SK-N-SH (cell line): ENCODE measurements around the gene SH3PXD2B. TPM values are rescaled to one million over a fixed set of nuclear protein-coding genes. Genes with fewer than 3 reads are reported as not detected.

Source experiments
- CTCF ChIA-PET: fragments of 300-600, 350-600 bp; formaldehyde crosslinking; extraction: SDS; loops from one replicate; lab custom pipeline; 2021; lab: Yijun Ruan, JAX
- POLR2A ChIA-PET: fragments of 350-600 bp; sonication (Branson Sonifier 250); formaldehyde crosslinking; extraction: SDS; loops from one replicate; lab custom pipeline; 2020; ENCODE audit warnings: antibody characterized with exemption, inconsistent platforms; lab: Yijun Ruan, JAX
- DNase-seq: peaks from one replicate; pipeline ENCODE4 v3.0.0; 2012
- H2AFZ ChIP-seq: fragments of 200-600 bp; sonication (generic); 2 replicates; pipeline ENCODE4 v1.8.1; 2016; ENCODE audit warnings: antibody characterized with exemption, mild to moderate bottlenecking, low read depth
- H3F3A ChIP-seq: fragments of 200-600 bp; sonication (generic); replicated peaks from 2 replicates; pipeline ENCODE3; 2016; ENCODE audit warnings: antibody characterized with exemption, mild to moderate bottlenecking; ENCODE audit not compliant: insufficient read depth
- H3K27ac ChIP-seq, 2 experiments: fragments of 200-500 bp in 1 of 2; fragments of 200-600 bp in 1 of 2; sonication (Bioruptor generic) in 1 of 2; sonication (generic), shearing (Covaris generic) in 1 of 2; 2 replicates each; pipeline versions ENCODE4 v1.5.1 to v1.6.1; 2014 to 2016; ENCODE audit warnings: low read depth in 2 of 2, inconsistent platforms in 1 of 2, low read length in 1 of 2, mild to moderate bottlenecking in 1 of 2, mixed read lengths in 1 of 2
- H3K27me3 ChIP-seq: fragments of 200-600 bp; sonication (generic), shearing (Covaris generic); 2 replicates; pipeline ENCODE4 v1.6.1; 2016; ENCODE audit warnings: mixed run types; ENCODE audit not compliant: insufficient read depth
- H3K36me3 ChIP-seq, 2 experiments: fragments of 200-500 bp in 1 of 2; fragments of 200-600 bp in 1 of 2; sonication (Bioruptor generic) in 1 of 2; sonication (generic) in 1 of 2; replicated peaks in 1 of 2; 2 replicates each; pipeline versions ENCODE3 to v1.5.1; 2014 to 2016; ENCODE audit warnings: low read length in 1 of 2, mild to moderate bottlenecking in 1 of 2; ENCODE audit not compliant: insufficient read depth in 2 of 2, control insufficient read depth in 1 of 2
- H3K4me1 ChIP-seq, 2 experiments: fragments of 200-500 bp in 1 of 2; fragments of 200-600 bp in 1 of 2; sonication (Bioruptor generic) in 1 of 2; sonication (generic), shearing (Covaris generic) in 1 of 2; 2 replicates each; pipeline versions ENCODE4 v1.5.1 to v1.6.1; 2014 to 2016; ENCODE audit warnings: low read depth in 1 of 2, low read length in 1 of 2, mixed run types in 1 of 2; ENCODE audit not compliant: insufficient read depth in 2 of 2, control insufficient read depth in 1 of 2
- H3K4me2 ChIP-seq: fragments of 200-600 bp; sonication (generic), shearing (Covaris generic); 2 replicates; pipeline ENCODE4 v1.6.1; 2017; ENCODE audit warnings: mixed run types
- H3K4me3 ChIP-seq, 2 experiments: fragments of 200-500 bp in 1 of 2; fragments of 200-600 bp in 1 of 2; sonication (Bioruptor generic) in 1 of 2; sonication (generic), shearing (Covaris generic) in 1 of 2; 2 replicates each; pipeline versions ENCODE4 v1.5.1 to v1.8.1; 2014 to 2016; ENCODE audit warnings: low read depth in 2 of 2, inconsistent platforms in 1 of 2, low read length in 1 of 2, mild to moderate bottlenecking in 1 of 2, mixed read lengths in 1 of 2, moderate library complexity in 1 of 2
- H3K79me2 ChIP-seq: fragments of 200-600 bp; sonication (generic); 2 replicates; pipeline ENCODE4 v1.8.1; 2017; ENCODE audit warnings: mild to moderate bottlenecking; ENCODE audit not compliant: insufficient read depth
- H3K9ac ChIP-seq: fragments of 200-600 bp; sonication (generic); 2 replicates; pipeline ENCODE4 v1.6.1; 2017; ENCODE audit warnings: mixed run types
- H3K9me2 ChIP-seq: fragments of 200-600 bp; sonication (generic); 2 replicates; pipeline ENCODE4 v1.6.1; 2017; ENCODE audit warnings: mixed run types
- H3K9me3 ChIP-seq: fragments of 200-600 bp; sonication (generic); 2 replicates; pipeline ENCODE4 v1.6.1; 2017; ENCODE audit warnings: mixed run types, mild to moderate bottlenecking, moderate library complexity
- H4K20me1 ChIP-seq: fragments of 200-600 bp; sonication (generic); 2 replicates; pipeline ENCODE4 v1.6.1; 2017; ENCODE audit warnings: mild to moderate bottlenecking, mixed run types; ENCODE audit not compliant: insufficient read depth
- CHD2 ChIP-seq: fragments of 150-350 bp; IDR thresholded peaks from 2 replicates; pipeline ENCODE4 v1.6.1; 2018; ENCODE audit warnings: low read length; ENCODE audit not compliant: partially characterized antibody
- EZH2phosphoT487 ChIP-seq: fragments of 200-600 bp; sonication (generic); IDR thresholded peaks from 2 replicates; pipeline ENCODE4 v1.6.1; 2017; ENCODE audit warnings: low read depth, mixed run types, mild to moderate bottlenecking, antibody characterized with exemption, moderate library complexity, borderline replicate concordance
- NRF1 ChIP-seq: IDR thresholded peaks from 2 replicates; pipeline ENCODE4 v1.6.1; 2012; ENCODE audit warnings: low read depth, mild to moderate bottlenecking, low read length
- RCOR1 ChIP-seq: fragments of 150-350 bp; IDR thresholded peaks from 2 replicates; pipeline ENCODE4 v1.6.1; 2017; ENCODE audit warnings: antibody characterized with exemption, low read length
- SIN3A ChIP-seq: IDR thresholded peaks from 2 replicates; pipeline ENCODE4 v1.6.1; 2012; ENCODE audit warnings: low read depth, mild to moderate bottlenecking, low read length, moderate library complexity, borderline replicate concordance
- TAF1 ChIP-seq: IDR thresholded peaks from 2 replicates; pipeline ENCODE4 v1.6.1; 2012; ENCODE audit warnings: low read depth, mild to moderate bottlenecking, low read length, moderate library complexity, borderline replicate concordance
- TCF12 ChIP-seq: IDR thresholded peaks from 2 replicates; pipeline ENCODE4 v1.4.0; 2012
- YY1 ChIP-seq: IDR thresholded peaks from 2 replicates; pipeline ENCODE4 v1.4.0; 2012; ENCODE audit warnings: low read depth, mild to moderate bottlenecking
- WGBS: methylation state at CpG from one replicate; pipeline ENCODE4 v1.1.6; 2017; ENCODE audit warnings: low lambda C conversion rate; 5-methylcytosine and 5-hydroxymethylcytosine counted together
- polyA plus RNA-seq, 3 experiments: library from polyadenylated mRNA; depleted of rRNA; stranded (reverse); fragments of >200 nt; gene quantifications; 2 replicates each; pipeline ENCODE4 v1.2.3, GENCODE V29; 2012
- TF ChIP-seq, protein P1 (sequence below): fragments of 200-600 bp; sonication (generic); IDR thresholded peaks from 2 replicates; pipeline ENCODE4 v1.6.1; 2017; ENCODE audit warnings: antibody characterized with exemption, mild to moderate bottlenecking, moderate library complexity
- TF ChIP-seq, protein P2 (sequence below): fragments of 150-350 bp; IDR thresholded peaks from 2 replicates; pipeline ENCODE4 v1.6.1; 2017; ENCODE audit warnings: antibody characterized with exemption, low read length, low read depth, borderline replicate concordance
- TF ChIP-seq, protein P3 (sequence below): IDR thresholded peaks from 2 replicates; pipeline ENCODE4 v1.4.0; 2012; ENCODE audit warnings: low read depth
- TF ChIP-seq, protein P4 (sequence below): IDR thresholded peaks from 2 replicates; pipeline ENCODE4 v1.4.0; 2012; ENCODE audit warnings: low read depth, borderline replicate concordance
- TF ChIP-seq, protein P5 (sequence below): IDR thresholded peaks from 2 replicates; pipeline ENCODE4; 2012
- TF ChIP-seq, protein P6 (sequence below): fragments of 150-350 bp; IDR thresholded peaks from 2 replicates; pipeline ENCODE4 v1.6.1; 2016; ENCODE audit warnings: mild to moderate bottlenecking, low read depth, low read length

SH3PXD2B gene
- polyA plus RNA-seq, 1 of the 3 experiments (the other 2 are of a cell fraction), result 15.0 TPM

DNA sequence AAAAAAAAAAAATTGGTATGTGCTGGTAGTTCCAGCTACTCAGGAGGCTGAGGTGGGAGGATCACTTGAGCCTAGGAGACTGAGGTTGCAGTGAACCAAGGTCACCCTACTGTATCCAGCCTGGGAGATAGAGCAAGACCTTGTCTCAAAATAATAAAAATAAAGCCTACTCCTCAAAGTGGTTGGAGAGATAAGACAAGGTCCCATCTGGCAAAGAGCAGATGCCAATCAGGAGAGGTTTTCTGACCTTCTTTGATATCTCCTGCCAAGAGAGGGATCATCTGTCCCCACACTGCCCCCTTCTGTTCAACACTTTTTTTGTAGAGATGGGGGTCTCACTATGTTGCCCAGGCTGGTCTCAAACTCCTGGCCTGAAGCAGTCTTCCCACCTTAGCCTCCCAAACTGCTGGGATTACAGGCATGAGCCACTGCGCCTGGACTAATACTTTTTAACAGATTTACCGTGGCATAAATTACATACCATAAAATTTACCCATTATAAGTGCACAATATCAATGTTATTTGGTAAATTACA is 64.7 kb downstream of the SH3PXD2B start:
- Histone ChIP-seq H3K79me2 (peaks cover 4% of the 10 kb centered on the region; the same call in 1 of the 2 replicates), H3K9me2 (no peaks in the 10 kb centered on the region), H2AFZ (no peak overlapping the region), H3K27me3 (no peaks in the 10 kb centered on the region), H3K9me3 (no peaks in the 10 kb centered on the region), H3K9ac (no peak overlapping the region), H3K4me3 (no peak overlapping the region), H4K20me1 (no peaks in the 10 kb centered on the region), H3K27ac (no peak overlapping the region), H3K36me3 (peaks cover 48 to 69% of the 10 kb centered on the region in 2 experiments), H3K4me2 (no peak overlapping the region), H3K4me1 (no peaks in the 10 kb centered on the region), H3F3A (peaks cover 4% of the 10 kb centered on the region)
- WGBS, result 70% methylated on average over 2 of the region's 2 CpGs
- ChIA-PET CTCF (no interaction called here), POLR2A (no interaction called here)
- no peak for DNase-seq
- TF ChIP-seq, protein P1, sequence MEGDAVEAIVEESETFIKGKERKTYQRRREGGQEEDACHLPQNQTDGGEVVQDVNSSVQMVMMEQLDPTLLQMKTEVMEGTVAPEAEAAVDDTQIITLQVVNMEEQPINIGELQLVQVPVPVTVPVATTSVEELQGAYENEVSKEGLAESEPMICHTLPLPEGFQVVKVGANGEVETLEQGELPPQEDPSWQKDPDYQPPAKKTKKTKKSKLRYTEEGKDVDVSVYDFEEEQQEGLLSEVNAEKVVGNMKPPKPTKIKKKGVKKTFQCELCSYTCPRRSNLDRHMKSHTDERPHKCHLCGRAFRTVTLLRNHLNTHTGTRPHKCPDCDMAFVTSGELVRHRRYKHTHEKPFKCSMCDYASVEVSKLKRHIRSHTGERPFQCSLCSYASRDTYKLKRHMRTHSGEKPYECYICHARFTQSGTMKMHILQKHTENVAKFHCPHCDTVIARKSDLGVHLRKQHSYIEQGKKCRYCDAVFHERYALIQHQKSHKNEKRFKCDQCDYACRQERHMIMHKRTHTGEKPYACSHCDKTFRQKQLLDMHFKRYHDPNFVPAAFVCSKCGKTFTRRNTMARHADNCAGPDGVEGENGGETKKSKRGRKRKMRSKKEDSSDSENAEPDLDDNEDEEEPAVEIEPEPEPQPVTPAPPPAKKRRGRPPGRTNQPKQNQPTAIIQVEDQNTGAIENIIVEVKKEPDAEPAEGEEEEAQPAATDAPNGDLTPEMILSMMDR, result peak; percentile 37
- no peak for TF ChIP-seq EZH2phosphoT487

DNA sequence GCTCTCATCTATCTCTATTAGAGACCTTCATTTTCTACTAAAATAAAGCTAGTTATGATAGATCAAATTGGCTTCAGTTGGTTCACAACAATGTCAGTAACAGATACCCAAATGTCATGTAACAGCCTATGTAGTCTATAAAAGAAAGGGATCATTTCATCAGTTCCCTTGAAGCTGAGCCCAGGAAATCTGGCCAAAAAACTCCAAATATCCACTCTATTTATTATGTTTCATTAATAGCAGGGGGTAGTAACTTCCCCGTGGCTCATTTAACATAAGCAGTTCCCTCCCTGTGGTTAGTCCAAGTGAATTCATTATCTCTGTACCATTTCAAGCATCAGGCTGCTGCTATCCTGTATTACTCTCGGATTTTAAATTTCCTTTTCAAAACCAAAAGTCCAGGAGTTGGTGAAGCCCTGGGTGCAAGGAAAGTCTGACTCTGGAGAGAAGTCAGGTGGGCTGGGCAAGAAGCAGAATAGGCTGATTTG is 66.0 kb downstream of the SH3PXD2B start:
- 93% methylated on average over 2 of the region's 2 CpGs for WGBS
- Histone ChIP-seq H3K79me2 (peaks cover 8% of the 10 kb centered on the region; the same call in 1 of the 2 replicates), H3K27ac (no peak overlapping the region), H4K20me1 (peaks cover 13% of the 10 kb centered on the region), H3K4me2 (no peak overlapping the region), H3F3A (peaks cover 10% of the 10 kb centered on the region), H3K36me3 (peaks cover 44 to 69% of the 10 kb centered on the region in 2 experiments), H3K9me3 (no peaks in the 10 kb centered on the region), H3K4me3 (no peak overlapping the region), H3K9ac (no peak overlapping the region), H3K27me3 (no peaks in the 10 kb centered on the region), H2AFZ (no peak overlapping the region), H3K4me1 (peaks cover 0 to 5% of the 10 kb centered on the region in 2 experiments; a peak in 1 of 4 replicates), H3K9me2 (no peaks in the 10 kb centered on the region)
- no peak for DNase-seq
- POLR2A ChIA-PET, result no interaction called here
- no peak for TF ChIP-seq RCOR1
- TF ChIP-seq, protein P2, sequence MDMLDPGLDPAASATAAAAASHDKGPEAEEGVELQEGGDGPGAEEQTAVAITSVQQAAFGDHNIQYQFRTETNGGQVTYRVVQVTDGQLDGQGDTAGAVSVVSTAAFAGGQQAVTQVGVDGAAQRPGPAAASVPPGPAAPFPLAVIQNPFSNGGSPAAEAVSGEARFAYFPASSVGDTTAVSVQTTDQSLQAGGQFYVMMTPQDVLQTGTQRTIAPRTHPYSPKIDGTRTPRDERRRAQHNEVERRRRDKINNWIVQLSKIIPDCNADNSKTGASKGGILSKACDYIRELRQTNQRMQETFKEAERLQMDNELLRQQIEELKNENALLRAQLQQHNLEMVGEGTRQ, result no peak
- TF ChIP-seq SIN3A, result no peak
- no peak for TF ChIP-seq TAF1
- TF ChIP-seq, protein P3, sequence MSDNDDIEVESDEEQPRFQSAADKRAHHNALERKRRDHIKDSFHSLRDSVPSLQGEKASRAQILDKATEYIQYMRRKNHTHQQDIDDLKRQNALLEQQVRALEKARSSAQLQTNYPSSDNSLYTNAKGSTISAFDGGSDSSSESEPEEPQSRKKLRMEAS, result no peak
- no peak for TF ChIP-seq YY1
- TF ChIP-seq, protein P4, sequence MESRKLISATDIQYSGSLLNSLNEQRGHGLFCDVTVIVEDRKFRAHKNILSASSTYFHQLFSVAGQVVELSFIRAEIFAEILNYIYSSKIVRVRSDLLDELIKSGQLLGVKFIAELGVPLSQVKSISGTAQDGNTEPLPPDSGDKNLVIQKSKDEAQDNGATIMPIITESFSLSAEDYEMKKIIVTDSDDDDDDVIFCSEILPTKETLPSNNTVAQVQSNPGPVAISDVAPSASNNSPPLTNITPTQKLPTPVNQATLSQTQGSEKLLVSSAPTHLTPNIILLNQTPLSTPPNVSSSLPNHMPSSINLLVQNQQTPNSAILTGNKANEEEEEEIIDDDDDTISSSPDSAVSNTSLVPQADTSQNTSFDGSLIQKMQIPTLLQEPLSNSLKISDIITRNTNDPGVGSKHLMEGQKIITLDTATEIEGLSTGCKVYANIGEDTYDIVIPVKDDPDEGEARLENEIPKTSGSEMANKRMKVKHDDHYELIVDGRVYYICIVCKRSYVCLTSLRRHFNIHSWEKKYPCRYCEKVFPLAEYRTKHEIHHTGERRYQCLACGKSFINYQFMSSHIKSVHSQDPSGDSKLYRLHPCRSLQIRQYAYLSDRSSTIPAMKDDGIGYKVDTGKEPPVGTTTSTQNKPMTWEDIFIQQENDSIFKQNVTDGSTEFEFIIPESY, result no peak
- no peak for TF ChIP-seq NRF1
- TF ChIP-seq TCF12, result no peak
- TF ChIP-seq, protein P5, sequence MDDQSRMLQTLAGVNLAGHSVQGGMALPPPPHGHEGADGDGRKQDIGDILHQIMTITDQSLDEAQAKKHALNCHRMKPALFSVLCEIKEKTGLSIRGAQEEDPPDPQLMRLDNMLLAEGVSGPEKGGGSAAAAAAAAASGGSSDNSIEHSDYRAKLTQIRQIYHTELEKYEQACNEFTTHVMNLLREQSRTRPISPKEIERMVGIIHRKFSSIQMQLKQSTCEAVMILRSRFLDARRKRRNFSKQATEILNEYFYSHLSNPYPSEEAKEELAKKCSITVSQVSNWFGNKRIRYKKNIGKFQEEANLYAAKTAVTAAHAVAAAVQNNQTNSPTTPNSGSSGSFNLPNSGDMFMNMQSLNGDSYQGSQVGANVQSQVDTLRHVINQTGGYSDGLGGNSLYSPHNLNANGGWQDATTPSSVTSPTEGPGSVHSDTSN, result no peak
- no peak for TF ChIP-seq CHD2
- TF ChIP-seq, protein P6, sequence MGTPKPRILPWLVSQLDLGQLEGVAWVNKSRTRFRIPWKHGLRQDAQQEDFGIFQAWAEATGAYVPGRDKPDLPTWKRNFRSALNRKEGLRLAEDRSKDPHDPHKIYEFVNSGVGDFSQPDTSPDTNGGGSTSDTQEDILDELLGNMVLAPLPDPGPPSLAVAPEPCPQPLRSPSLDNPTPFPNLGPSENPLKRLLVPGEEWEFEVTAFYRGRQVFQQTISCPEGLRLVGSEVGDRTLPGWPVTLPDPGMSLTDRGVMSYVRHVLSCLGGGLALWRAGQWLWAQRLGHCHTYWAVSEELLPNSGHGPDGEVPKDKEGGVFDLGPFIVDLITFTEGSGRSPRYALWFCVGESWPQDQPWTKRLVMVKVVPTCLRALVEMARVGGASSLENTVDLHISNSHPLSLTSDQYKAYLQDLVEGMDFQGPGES, result no peak
- CTCF ChIA-PET, result interaction anchor here (1.2 kb wide), 1 partner anchor 17 kb away, joined by 3 read pairs; no protein-coding TSS in a partner anchor
